ENCODE data around the gene ZNF714.
"Not testable (repeated sequence)": the region's sequence is repeated elsewhere in the genome, so short reads cannot be mapped to it uniquely, and the experiment has no call there.

The ZNF714 gene

DNA sequence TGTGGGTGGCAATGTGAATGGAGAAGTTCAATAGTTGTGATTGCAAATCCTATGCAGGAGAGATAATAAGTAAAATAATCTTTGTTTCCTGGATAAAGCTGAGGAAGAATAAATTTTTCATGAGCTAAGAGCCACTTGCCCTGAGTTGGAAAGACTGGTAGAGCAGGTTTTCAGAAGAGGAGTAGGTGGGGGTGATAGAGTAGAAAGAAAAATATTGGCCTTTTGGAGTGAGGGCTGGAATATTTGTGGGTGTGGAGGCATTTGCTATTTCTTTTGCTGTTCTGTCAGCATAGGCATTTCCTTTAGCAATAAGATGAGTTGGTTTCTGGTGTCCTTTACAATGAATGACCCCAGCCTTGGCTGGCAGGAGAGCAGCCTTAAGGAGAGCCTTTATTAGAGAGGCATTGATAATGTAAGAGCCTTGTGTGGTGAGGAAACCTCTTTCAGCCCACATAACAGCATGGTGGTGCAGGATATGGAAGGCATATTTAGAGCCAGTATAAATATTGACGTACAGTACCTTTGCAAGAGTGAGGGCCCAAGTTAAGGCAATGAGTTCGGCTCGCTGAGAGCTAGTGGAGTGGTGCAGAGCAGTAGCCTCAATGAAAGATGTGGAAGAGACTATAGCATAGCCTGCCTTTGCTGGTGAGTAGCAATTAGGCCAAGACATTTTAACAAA is 48.2 kb downstream of the ZNF714 start:
- DNase-seq (ENCODE audit: low read depth), result no peak

DNA sequence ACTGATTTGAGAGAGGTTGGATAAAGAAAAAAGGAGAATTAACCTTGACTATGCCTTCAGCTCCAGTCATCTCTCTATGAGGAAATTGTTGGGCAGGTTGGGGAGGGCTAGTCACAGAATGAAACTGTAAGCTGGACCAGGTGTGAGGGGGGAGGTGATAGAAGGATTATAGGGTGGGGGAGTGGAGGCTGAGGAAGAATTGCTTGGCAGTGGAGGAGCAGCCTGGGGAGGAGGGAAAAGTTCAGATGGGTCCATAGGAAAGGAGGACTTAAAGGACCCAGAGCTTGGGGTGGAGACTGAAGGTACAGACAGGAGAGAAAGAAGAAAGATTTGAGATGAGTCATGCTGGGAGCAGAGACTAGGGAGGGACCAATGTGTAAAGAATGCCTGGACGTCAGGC is 51.6 kb downstream of the ZNF714 start:
- DNase-seq (ENCODE audit: low read depth), result no peak

DNA sequence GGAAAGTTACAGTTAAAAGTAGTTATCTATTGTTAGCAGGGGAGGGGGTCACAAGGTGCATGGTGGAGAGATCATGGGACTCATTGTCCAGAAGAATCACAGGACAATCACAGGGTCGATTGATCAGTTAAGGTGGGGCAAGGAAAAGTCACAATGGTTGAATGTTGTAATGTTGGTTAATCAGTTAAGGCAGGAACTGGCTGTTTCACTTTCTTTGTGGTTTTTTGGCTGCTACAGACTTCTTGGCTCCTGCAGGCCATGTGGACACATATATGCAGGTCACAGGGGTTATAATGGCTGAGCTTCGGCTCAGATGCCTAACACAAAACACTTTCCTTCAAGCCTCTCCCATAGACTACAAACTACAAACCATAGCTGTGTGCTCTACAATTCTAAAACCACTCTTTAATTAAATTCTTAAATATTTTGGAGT is 52.9 kb downstream of the ZNF714 start:
- DNase-seq (ENCODE audit: low read depth), result no peak

DNA sequence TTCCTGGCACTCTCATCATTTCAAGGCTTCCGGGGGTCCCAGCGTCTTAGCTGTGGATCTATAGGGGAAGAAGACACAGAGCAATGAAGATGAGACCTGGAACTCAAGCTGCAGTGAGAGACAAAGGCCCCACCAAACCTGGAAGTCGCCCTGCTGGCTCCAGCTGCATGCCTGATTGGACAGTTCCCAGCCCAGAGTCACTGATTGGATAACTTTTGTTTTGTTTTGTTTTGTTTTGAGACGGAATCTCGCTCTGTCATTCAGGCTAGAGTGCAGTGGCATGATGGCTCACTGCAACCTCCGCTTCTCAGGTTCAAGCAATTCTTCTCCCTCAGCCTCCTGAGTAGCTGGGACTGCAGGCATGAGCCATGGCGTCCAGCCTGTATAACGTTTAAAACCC is 53.4 kb downstream of the ZNF714 start:
- no peak for DNase-seq (ENCODE audit: low read depth)

- DNase-seq (ENCODE audit: low read depth), result no peak
Measured at GRCh38 chr19:21138130-21138529, 56.1 kb downstream of the ZNF714 start.

DNA sequence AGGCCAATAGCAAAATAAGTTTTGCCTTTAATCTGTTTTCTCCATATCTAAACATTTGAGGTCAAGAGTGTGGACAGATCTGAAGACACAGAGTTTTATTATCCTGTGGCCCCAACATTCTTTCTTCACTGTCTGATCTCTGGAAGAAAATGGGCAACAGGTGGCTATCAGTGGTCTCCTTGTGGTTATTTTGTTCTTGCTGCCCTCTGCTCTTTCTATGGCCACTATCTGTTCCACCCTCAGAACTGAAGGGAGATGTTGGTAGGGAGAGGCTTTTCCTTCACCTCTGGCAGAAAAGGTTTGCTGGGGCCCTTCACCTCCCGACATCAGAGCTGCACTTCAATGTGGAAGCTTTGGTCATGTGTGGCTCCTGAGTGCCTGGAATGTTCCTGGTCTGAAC is 59.0 kb downstream of the ZNF714 start:
- not testable (repeated sequence) for DNase-seq (ENCODE audit: low read depth)

DNA sequence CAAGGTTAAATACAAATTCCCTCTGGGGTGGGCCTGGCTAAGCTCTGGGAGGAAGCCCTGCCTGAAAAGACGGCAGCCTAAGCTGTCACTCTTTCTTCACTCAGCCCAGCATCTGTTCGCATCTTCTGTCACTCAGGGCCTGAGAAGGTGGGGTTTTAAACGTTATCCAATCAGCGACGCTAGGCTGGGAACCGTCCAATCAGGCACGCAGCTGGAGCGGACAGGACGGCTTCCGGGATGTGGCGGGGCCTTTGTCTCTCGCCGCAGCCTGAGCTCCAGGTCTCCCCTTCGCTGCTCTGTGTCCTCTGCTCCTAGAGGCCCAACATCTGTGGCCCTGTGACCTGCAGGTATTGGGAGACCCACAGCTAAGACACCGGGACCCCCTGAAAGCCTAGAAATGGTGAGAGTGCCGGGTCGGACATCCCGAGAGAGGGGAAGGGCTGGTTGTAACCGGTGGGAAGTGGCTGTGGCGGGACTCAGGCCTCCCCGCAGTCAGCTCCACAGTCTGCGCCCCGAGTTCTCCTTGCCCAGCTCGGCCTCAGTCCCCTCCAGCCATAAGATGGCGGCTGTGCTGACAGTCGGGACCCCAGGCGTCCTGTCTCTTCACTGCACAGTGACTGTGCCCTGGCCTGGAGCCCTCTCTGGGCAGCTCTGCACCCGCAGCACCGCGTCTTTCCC is 59.9 kb downstream of the ZNF714 start, which contains the start of gene ZNF431:
Gene ZNF431, plus strand, starts transcription at position 254 of the 678 bp plus-strand sequence. Its CDS starts 144 bp downstream, at position 398.
- peak; percentile 80 for DNase-seq (ENCODE audit: low read depth)

DNA sequence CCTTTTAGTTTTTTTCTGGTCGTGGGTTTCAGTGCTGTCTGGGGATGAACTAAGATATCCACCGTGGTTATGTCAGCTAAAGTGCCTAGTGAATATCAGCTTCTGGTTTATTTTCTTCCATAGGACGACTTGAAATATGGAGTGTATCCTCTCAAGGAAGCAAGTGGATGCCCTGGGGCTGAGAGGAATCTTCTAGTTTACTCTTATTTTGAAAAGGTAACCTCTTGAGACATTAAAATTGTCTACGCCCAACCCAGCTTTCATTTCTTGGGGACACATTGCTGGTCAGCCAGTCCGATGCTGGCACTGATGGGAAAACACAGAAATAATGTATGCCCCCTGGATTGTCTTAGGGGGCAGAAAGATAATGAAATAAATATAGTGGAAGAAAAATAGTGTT is 61.4 kb downstream of the ZNF714 start:
- DNase-seq (ENCODE audit: low read depth), result no peak

DNA sequence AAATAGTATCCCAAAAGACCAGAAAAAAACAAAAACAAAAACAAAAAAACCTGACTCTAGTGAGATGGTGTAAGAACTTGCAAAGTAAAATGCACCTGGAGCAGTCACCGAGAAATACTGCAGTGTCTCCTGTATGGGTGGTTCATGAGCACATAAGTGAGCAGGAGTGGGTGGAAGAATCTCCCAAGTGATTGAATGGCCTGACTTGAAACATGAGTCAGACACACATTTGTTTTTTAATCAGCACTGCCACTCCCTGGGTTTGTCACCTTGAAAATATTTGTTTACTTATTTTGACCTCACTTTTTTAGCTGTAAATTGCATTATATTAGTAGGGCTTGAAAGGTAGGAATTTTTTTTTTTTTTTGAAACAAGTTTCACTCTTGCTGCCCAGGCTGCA is 61.9 kb downstream of the ZNF714 start:
- DNase-seq (ENCODE audit: low read depth), result no peak

DNA sequence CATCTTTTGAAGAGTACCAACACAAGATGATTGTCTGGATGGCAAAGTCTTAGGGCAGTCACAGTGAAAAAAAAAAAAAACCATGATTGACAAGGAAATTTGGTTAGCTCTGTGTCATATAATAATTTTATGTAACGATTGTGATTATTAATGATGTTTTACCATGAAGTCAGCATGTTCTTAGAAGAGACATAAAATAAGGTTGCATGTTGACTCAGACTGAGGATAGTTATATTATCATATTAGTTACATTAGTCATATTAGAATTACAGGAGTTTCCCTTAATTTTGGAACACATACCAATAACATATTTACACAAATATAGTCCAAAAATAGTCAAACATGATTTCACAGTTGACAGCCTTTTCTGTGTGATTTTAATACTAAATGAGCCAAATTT is 65.5 kb downstream of the ZNF714 start:
- no peak for DNase-seq (ENCODE audit: low read depth)

DNA sequence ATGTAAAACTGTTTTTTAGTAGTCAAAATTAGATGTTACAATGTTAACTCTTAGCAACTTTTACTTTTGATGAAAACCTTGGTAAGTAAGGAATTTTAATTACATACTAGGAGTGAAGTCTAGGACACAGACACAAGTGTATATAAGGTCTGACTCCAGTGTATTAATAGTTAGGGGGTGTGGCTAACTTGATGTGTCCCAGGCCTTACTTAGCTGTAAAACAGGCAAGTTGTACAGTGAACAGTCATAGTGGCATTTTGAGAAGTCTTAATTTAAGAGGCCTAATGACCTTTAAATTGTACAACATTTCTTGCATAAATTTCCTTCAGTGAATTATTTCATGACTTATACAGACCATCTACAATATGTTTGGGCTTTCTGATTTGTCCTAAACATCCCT is 66.7 kb downstream of the ZNF714 start:
- DNase-seq (ENCODE audit: low read depth), result no peak

- DNase-seq (ENCODE audit: low read depth), result no peak
Measured at GRCh38 chr19:21149877-21150276, 67.9 kb downstream of the ZNF714 start.

DNA sequence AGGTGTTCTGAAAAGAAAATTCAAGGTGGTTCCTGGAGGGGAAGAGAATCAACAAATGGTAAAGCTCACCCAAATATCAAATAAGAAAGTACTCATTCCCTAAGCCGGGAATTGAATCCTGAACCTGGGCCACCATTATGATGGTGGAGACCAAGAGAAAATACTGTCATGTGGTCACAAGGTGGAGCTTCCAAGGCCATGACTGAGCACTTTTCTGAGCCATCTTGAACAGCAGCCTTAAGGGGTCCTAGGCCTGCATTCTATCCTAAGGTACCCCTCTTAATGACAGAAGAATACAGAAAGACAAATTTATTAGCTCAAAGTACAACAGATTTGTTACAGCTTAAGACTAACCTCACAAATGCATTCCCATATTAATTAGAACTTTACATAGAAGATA is 69.5 kb downstream of the ZNF714 start:
- no peak for DNase-seq (ENCODE audit: low read depth)

GRCh38 chr19:21158523-21159135 is 76.6 kb downstream of the ZNF714 start:
- DNase-seq (ENCODE audit: low read depth), result no peak

- DNase-seq (ENCODE audit: low read depth), result no peak
Measured at GRCh38 chr19:21164541-21164940, 82.5 kb downstream of the ZNF714 start.

- DNase-seq (ENCODE audit: low read depth), result no peak
Measured at GRCh38 chr19:21166436-21166835, 84.4 kb downstream of the ZNF714 start.
